Measurements from ENCODE around the gene LIN7A. TPM values are rescaled to one million over a fixed set of nuclear protein-coding genes. Genes with fewer than 3 reads are reported as not detected.

LIN7A gene
- total and polyA plus RNA-seq, 2 of the 4 experiments (the other 2 are of a cell fraction), result 10.8 to 24.7 TPM

GRCh38 chr12:80892597-80893445, 44.9 kb downstream of the LIN7A start:
- Histone ChIP-seq H3K4ac (ENCODE audit: low read depth, low read length) (no peak overlapping the region), H3K14ac (replicated peaks; ENCODE audit: low read depth, low read length) (no peak overlapping the region), H3K4me3 (ENCODE audit: insufficient read depth, low read depth, low read length) (no peak overlapping the region), H3K36me3 (ENCODE audit: control insufficient read depth, insufficient read depth, low read length) (no peaks in the 10 kb centered on the region), H3K9me1 (ENCODE audit: insufficient read depth, low read length) (no peaks in the 10 kb centered on the region), H3K4me1 (ENCODE audit: control insufficient read depth, insufficient read depth, low read length) (no peaks in the 10 kb centered on the region), H3K23ac (ENCODE audit: low read depth, low read length) (no peak overlapping the region), H2AK5ac (ENCODE audit: low read depth, low read length) (no peak overlapping the region), H3K4me2 (ENCODE audit: low read depth, low read length) (no peak overlapping the region; the same call in 1 of the 2 replicates), H2AK9ac (replicated peaks; ENCODE audit: low read depth, low read length, poor library complexity) (no peak overlapping the region), H2BK120ac (ENCODE audit: low read depth, low read length) (no peak overlapping the region), H4K5ac (ENCODE audit: low read depth, low read length) (no peak overlapping the region), H4K91ac (ENCODE audit: insufficient read depth, low read depth, low read length) (no peak overlapping the region), H3K56ac (ENCODE audit: extremely low read depth, insufficient read depth, low read length) (no peak overlapping the region), H3K27ac (ENCODE audit: insufficient read depth, low read length) (no peak overlapping the region), H3K79me1 (ENCODE audit: low read depth in 1 of 2, low read length in 2 of 2) (peaks cover 0 to 18% of the 10 kb centered on the region in 2 experiments; a peak in 3 of 4 replicates), H4K8ac (ENCODE audit: low read depth in 2 of 2, low read length in 2 of 2) (no peak overlapping the region), H2AFZ (replicated peaks; ENCODE audit: low read length, poor library complexity) (no peak overlapping the region), H2BK15ac (ENCODE audit: low read depth, low read length) (no peak overlapping the region), H3K9me3 (ENCODE audit: control insufficient read depth, insufficient read depth, low read length) (no peaks in the 10 kb centered on the region), H3K9ac (ENCODE audit: low read depth, low read length) (no peak overlapping the region), H3K18ac (ENCODE audit: low read depth, low read length) (no peak overlapping the region), H4K20me1 (ENCODE audit: insufficient read depth, low read length) (no peaks in the 10 kb centered on the region), H2BK5ac (ENCODE audit: low read depth, low read length, poor library complexity, severe bottlenecking) (no peak overlapping the region), H3K27me3 (ENCODE audit: control insufficient read depth, insufficient read depth, low read length) (no peaks in the 10 kb centered on the region), H2BK20ac (ENCODE audit: low read depth, low read length) (no peak overlapping the region)
- no CpG with 5 or more reads among the region's 7 CpGs for WGBS, 2 experiments (ENCODE audit: extremely low coverage in 2 of 2, insufficient read length in 1 of 2)
- in situ Hi-C loops (cut with MboI; ENCODE audit: low sequenced_read_pairs), result no loop called here
- dilution Hi-C loops (cut with HindIII; ENCODE audit: low sequenced_read_pairs, unreplicated experiment), result no loop called here
- no peak for ATAC-seq (ENCODE audit: low read depth)
- intact Hi-C loops (cut with micrococcal nuclease), result no loop called here
- no TSS peak for BruUV-seq (replicated peaks)
- ChIA-PET CTCF (no interaction called here), POLR2A (ENCODE audit: unreplicated experiment) (no interaction called here)
- no peak for DNase-seq
- no peak for TF ChIP-seq CEBPB (IDR thresholded peaks at IDR 0.05; ENCODE audit: low read depth, low read length)
- TF ChIP-seq POLR2A (IDR thresholded peaks at IDR 0.05; ENCODE audit: low read depth, low read length), result no peak
- no peak for TF ChIP-seq CHD1 (IDR thresholded peaks at IDR 0.05; ENCODE audit: low read depth, low read length)
- TF ChIP-seq BHLHE40 (IDR thresholded peaks at IDR 0.05; ENCODE audit: low read depth, low read length), result no peak
- no peak for TF ChIP-seq MAZ (IDR thresholded peaks at IDR 0.05; ENCODE audit: borderline replicate concordance, low read depth, low read length)
- TF ChIP-seq USF2 (IDR thresholded peaks at IDR 0.05; ENCODE audit: low read depth, low read length), result no peak
- no peak for TF ChIP-seq RFX5 (IDR thresholded peaks at IDR 0.05; ENCODE audit: low read depth, low read length)
- no peak for TF ChIP-seq SMC3 (IDR thresholded peaks at IDR 0.05; ENCODE audit: low read depth, low read length)
- no peak for TF ChIP-seq FOS (IDR thresholded peaks at IDR 0.05; ENCODE audit: low read depth, low read length)
- TF ChIP-seq RAD21 (IDR thresholded peaks at IDR 0.05; ENCODE audit: low read length), result no peak
- no peak for TF ChIP-seq MXI1 (IDR thresholded peaks at IDR 0.05; ENCODE audit: borderline replicate concordance, low read depth, low read length)
- TF ChIP-seq RCOR1 (IDR thresholded peaks at IDR 0.05; ENCODE audit: insufficient replicate concordance, low read length), result no peak
- no peak for TF ChIP-seq CTCF (conservative IDR thresholded peaks at IDR 0.05; ENCODE audit: low read depth, low read length)
- TF ChIP-seq NFE2L2 (IDR thresholded peaks at IDR 0.05; ENCODE audit: low read depth, low read length), result no peak
- no peak for TF ChIP-seq MAFK (IDR thresholded peaks at IDR 0.05; ENCODE audit: low read depth, low read length)

All from IMR-90 (cell line).